Activated CD4-positive, alpha-beta T cell treated with anti-CD3 and anti-CD28 coated beads, Interleukin-2, amount 10 ng/mL, durations not matched to agents 24 days and 14 days (primary cell): Measurements from ENCODE around the gene FAM209A. TPM values are rescaled to one million over a fixed set of nuclear protein-coding genes. Genes with fewer than 3 reads are reported as not detected.
"Not testable (repeated sequence)": the region's sequence is repeated elsewhere in the genome, so short reads cannot be mapped to it uniquely, and the experiment has no call there.

Source experiments
- DNase-seq: peaks from one replicate; pipeline ENCODE4 v3.0.0; 2022
- H3K27ac Mint-ChIP-seq: one replicate; pipeline ENCODE4 v1.8.0; 2022; ENCODE audit warnings: mild to moderate bottlenecking, mixed read lengths
- H3K27me3 Mint-ChIP-seq: one replicate; pipeline ENCODE4 v1.8.0; 2022; ENCODE audit warnings: mixed read lengths
- H3K36me3 Mint-ChIP-seq: one replicate; pipeline ENCODE4 v1.8.0; 2022; ENCODE audit warnings: low read depth, mild to moderate bottlenecking, mixed read lengths
- H3K4me1 Mint-ChIP-seq: one replicate; pipeline ENCODE4 v1.8.0; 2021; ENCODE audit warnings: mixed read lengths
- H3K4me3 Mint-ChIP-seq: one replicate; pipeline ENCODE4 v1.8.0; 2022; ENCODE audit warnings: mild to moderate bottlenecking, moderate library complexity, mixed read lengths
- H3K9me3 Mint-ChIP-seq: one replicate; pipeline ENCODE4 v1.8.0; 2021; ENCODE audit warnings: mixed read lengths
- intact Hi-C: fragments of 100-400 bp; cut with micrococcal nuclease; formaldehyde crosslinking; loops from one replicate; pipeline ENCODE4 v1.15.1; 2023
- total RNA-seq: library from RNA; stranded (reverse); gene quantifications from 2 replicates; pipeline ENCODE4 v1.2.3, GENCODE V29; 2022

Gene FAM209A
- total RNA-seq, 1 donor from 2014 or later, result 1.2 TPM

DNA sequence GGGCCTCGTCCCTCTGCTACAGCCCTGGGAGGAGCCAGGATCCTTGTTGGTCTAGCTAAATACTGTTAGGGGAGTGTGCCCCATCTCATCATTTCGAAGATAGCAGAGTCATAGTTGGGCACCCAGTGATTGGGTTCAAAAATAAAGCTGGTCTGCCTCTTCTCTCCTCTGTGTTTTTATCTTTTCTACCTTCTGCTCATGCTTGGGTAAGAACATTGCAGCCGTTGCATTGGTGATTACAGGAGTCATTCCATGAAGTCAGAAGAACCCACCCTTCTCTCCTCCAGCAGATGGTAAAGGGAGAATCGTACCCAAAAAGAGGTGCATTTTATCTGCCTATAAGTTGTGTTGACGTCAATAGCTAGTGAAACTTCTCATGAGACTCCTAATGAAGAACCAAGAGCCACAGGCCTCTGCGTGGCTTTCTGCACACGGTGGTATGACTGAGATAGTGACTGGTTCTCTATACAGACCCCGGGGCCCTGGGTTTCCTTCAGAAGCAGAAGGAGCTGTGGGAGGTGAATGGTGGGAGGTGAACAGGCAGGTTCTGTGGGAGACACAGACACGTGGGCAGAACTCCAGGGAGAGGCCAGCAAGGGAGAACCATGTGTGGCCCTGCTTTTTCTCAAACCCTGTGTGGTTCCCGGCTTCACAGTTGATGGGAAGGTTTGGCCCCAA lies 5.7 kb upstream of the FAM209A start:
- H3K9me3 Mint-ChIP-seq, result peaks cover 18% of the 10 kb centered on the region
- no peaks in the 10 kb centered on the region for H3K27me3 Mint-ChIP-seq
- H3K36me3 Mint-ChIP-seq, result peaks cover 71% of the 10 kb centered on the region
- intact Hi-C loops, result no loop called here
- no peak for DNase-seq
- peaks cover 5% of the 10 kb centered on the region for H3K4me1 Mint-ChIP-seq
- H3K27ac Mint-ChIP-seq, result no peak overlapping the region
- H3K4me3 Mint-ChIP-seq, result no peak overlapping the region

DNA sequence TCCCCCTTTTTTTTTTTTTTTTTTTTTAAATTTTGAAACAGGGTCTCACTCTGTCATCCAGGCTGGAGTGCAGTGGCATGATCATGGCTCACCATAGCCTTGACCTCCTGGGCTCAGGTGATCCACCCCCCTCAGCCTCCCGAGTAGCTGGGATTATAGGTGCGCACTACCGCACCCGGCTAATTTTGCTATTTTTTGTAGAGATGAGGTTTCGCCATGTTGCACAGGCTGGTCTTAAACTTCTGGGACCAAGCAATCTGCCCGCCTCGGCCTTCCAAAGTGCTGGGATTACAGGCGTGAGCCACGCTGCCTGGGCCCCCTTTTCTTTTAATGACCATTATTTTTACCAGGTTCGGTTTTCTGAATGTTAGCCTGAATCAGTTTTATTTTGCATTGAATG lies 5.0 kb upstream of the FAM209A start:
- H3K4me1 Mint-ChIP-seq, result peaks cover 5% of the 10 kb centered on the region
- peaks cover 71% of the 10 kb centered on the region for H3K36me3 Mint-ChIP-seq

GRCh38 chr20:56520180-56520579 lies 4.4 kb upstream of the FAM209A start:
- Mint-ChIP-seq H3K36me3 (peaks cover 71% of the 10 kb centered on the region), H3K4me3 (no peak overlapping the region), H3K27me3 (no peaks in the 10 kb centered on the region), H3K27ac (no peak overlapping the region), H3K4me1 (peaks cover 5% of the 10 kb centered on the region), H3K9me3 (peaks cover 18% of the 10 kb centered on the region)
- intact Hi-C loops, result no loop called here
- no peak for DNase-seq

More for the DNA sequence above, 5.0 kb upstream of the FAM209A start:
- no peak for DNase-seq
- intact Hi-C loops, result no loop called here
- Mint-ChIP-seq H3K4me3 (no peak overlapping the region), H3K27ac (no peak overlapping the region), H3K9me3 (peaks cover 18% of the 10 kb centered on the region), H3K27me3 (no peaks in the 10 kb centered on the region)

GRCh38 chr20:56520746-56521354 lies 3.7 kb upstream of the FAM209A start:
- Mint-ChIP-seq H3K36me3 (peaks cover 65% of the 10 kb centered on the region), H3K9me3 (peaks cover 18% of the 10 kb centered on the region)
- H3K27me3 Mint-ChIP-seq, H3K27ac Mint-ChIP-seq, H3K4me1 Mint-ChIP-seq, DNase-seq, intact Hi-C loops, H3K4me3 Mint-ChIP-seq: not testable (repeated sequence)

DNA sequence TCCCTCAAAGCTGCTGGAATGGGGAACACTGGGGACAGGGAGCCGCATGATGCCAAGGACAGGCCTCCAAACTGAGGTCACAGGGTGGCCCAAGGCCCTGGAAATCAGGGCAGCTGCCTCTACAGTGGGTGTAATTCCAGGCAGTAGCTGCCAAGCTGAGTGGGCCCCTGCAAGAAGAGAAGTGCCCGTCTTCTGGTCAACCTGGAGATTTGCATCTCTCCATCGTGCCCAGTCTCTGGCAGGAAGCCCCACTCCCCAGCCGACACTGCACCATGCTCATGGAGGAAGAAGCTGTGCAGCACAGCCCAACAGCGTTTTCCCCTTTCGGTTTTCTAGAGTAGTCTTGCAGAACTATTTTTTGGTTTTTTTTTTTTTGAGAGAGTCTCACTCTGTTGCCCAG lies 2.2 kb upstream of the FAM209A start:
- peaks cover 18% of the 10 kb centered on the region for H3K9me3 Mint-ChIP-seq
- intact Hi-C loops, result no loop called here
- H3K27me3 Mint-ChIP-seq, result no peaks in the 10 kb centered on the region
- peaks cover 5% of the 10 kb centered on the region for H3K4me1 Mint-ChIP-seq
- H3K36me3 Mint-ChIP-seq, result peaks cover 55% of the 10 kb centered on the region
- no peak for DNase-seq
- H3K27ac Mint-ChIP-seq, result no peak overlapping the region
- H3K4me3 Mint-ChIP-seq, result no peak overlapping the region

DNA sequence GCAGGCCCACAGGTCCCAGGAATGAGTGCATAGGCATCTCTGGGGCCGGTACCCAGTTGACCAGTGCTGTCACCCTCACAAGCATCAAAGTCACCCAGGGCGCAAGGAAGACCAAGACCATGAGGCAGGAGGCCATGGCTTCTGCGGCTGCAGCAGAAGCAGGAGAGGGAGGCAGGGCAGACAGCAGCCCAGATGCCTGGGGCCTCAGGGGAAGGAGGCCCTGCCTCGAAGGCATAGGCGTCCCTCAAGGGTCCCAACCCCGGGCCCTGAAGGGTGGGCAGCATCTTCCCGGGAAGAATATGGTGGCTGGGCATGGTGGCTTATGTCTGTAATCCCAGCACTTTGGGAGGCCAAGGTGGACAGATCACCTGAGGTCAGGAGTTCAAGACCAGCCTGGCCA lies 3.0 kb downstream of the FAM209A start:
- Mint-ChIP-seq H3K9me3 (no peaks in the 10 kb centered on the region), H3K4me1 (peaks cover 5% of the 10 kb centered on the region), H3K4me3 (no peak overlapping the region), H3K27ac (no peak overlapping the region), H3K36me3 (peaks cover 3% of the 10 kb centered on the region), H3K27me3 (no peaks in the 10 kb centered on the region)
- DNase-seq, result no peak
- intact Hi-C loops, result no loop called here

DNA sequence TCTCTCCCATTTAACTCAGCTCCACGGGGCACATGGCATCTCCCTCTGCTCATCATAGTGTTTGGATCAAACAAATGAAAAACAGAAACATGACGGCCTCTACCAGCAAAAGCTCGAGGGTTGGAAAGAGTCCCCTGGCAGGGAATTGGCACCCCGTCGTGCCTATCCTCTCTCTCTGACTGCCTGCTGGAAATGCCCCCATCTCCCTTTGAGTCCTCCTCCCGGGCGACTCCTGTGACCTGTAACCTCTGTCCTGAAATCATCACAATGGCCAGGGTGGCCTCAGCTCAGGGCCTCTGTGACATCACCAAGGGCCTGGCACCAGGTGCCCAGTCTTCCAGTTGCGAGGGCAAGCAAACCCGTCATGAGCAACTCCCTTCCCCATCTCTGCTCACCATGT lies 8.4 kb downstream of the FAM209A start, which contains the start of gene FAM209B:
TSS of gene FAM209B (plus strand) at position 301 of the 400 bp plus-strand sequence. CDS start at position 397, 96 bp downstream.
- H3K9me3 Mint-ChIP-seq, DNase-seq, H3K4me1 Mint-ChIP-seq, H3K27ac Mint-ChIP-seq, H3K36me3 Mint-ChIP-seq, intact Hi-C loops, H3K27me3 Mint-ChIP-seq, H3K4me3 Mint-ChIP-seq: not testable (repeated sequence)

DNA sequence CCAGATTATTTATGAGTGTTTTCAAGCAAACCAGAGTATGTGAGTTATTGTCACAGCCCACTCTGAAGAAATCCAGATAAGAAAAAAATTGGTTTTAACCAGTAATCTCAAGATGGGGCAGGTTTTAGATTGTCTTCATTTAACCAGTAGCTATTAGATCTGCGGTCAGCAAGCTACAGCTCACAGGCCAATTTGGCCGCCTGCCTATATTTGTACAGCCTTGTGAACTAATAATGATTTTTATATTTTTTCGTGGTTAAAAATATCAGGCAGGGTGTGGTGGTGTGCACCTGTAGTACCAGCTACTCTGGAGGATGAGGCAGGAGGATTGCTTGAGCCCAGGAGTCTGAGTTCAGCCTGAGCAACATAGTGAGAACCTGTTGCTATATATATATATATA lies 13.5 kb downstream of the FAM209A start:
- Mint-ChIP-seq H3K36me3 (no peaks in the 10 kb centered on the region), H3K9me3 (no peaks in the 10 kb centered on the region), H3K4me1 (no peaks in the 10 kb centered on the region)

DNA sequence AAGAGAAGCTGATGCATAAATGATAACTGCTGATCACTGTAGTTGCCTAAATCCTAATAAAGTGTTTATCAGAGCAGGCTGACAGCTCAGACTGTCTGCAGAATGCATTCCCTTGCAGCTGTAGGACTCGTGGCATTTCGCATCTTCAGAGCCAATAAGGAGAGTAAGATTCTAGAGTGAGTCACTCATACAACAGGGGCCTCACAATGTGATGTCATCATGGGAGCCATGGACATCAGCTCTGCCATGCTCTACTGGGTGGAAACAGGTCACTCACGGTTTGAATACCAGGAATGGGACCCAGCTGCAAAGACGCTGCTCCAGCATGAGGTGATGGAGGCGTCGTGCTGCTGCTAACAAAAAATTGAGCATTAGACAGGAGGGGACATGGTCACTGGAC lies 15.9 kb downstream of the FAM209A start:
- no peak for DNase-seq
- Mint-ChIP-seq H3K27me3 (no peaks in the 10 kb centered on the region), H3K36me3 (no peaks in the 10 kb centered on the region), H3K4me3 (no peak overlapping the region), H3K27ac (no peak overlapping the region), H3K9me3 (no peaks in the 10 kb centered on the region), H3K4me1 (no peaks in the 10 kb centered on the region)
- intact Hi-C loops, result no loop called here

More for the DNA sequence above, 13.5 kb downstream of the FAM209A start:
- no peaks in the 10 kb centered on the region for H3K27me3 Mint-ChIP-seq
- no peak for DNase-seq
- no peak overlapping the region for H3K4me3 Mint-ChIP-seq
- intact Hi-C loops, result no loop called here
- no peak overlapping the region for H3K27ac Mint-ChIP-seq

DNA sequence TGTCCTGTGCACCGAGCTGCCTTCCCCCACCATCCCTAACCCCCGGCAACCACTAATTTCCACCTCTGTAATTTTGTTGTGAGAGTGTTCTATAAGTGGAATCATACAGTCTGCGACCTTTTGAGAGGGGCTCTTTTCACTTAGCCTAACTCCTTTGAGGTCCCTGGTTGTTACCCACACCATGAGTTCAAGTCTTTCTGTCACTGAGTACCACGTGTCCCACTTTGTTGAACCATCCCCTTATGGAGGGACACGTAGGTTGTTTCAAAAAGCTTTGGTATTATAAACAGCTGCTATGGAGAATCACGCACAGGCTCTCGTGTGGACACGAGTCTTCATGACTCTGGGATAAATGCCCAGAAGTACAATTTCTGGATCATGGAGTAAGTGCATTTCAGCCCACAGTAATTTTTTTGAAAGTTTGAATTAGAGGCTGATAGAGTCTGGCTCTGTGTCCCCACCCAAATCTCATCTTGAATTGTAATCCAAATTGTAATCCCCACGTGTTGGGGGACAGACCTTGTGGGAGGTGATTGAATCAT lies 18.0 kb downstream of the FAM209A start:
- H3K4me3 Mint-ChIP-seq, result no peak overlapping the region
- no peaks in the 10 kb centered on the region for H3K27me3 Mint-ChIP-seq
- H3K27ac Mint-ChIP-seq, result no peak overlapping the region
- intact Hi-C loops, result no loop called here
- H3K36me3 Mint-ChIP-seq, result no peaks in the 10 kb centered on the region
- no peaks in the 10 kb centered on the region for H3K9me3 Mint-ChIP-seq
- H3K4me1 Mint-ChIP-seq, result no peaks in the 10 kb centered on the region
- no peak for DNase-seq

DNA sequence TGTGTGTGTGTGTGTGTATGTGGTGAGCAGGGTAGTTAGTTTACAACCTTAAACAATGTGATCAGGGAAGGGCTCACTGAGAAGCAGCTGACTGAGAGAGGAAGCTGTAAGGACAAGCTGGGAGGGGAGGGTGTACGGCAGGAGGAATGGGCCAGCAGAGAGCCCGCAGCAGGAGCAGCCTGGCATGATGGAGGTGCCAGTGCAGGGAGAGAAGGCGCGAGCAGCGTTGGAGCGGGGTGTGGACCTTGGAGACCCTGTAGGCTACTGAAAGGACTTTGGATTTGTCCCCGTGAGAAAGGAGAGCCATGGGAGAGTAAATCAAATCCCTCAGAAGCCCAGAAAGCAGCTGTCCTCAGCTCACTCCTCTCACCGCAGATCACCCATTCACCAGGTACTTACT lies 27.0 kb downstream of the FAM209A start:
- no peaks in the 10 kb centered on the region for H3K36me3 Mint-ChIP-seq
- no peak overlapping the region for H3K27ac Mint-ChIP-seq
- no peak overlapping the region for H3K4me3 Mint-ChIP-seq
- H3K27me3 Mint-ChIP-seq, result no peaks in the 10 kb centered on the region
- H3K9me3 Mint-ChIP-seq, result no peaks in the 10 kb centered on the region
- intact Hi-C loops, result loop anchor here (2.0 kb wide), 1 partner anchor 497 kb away; no protein-coding TSS in a partner anchor
- peaks cover 8% of the 10 kb centered on the region for H3K4me1 Mint-ChIP-seq
- no peak for DNase-seq

DNA sequence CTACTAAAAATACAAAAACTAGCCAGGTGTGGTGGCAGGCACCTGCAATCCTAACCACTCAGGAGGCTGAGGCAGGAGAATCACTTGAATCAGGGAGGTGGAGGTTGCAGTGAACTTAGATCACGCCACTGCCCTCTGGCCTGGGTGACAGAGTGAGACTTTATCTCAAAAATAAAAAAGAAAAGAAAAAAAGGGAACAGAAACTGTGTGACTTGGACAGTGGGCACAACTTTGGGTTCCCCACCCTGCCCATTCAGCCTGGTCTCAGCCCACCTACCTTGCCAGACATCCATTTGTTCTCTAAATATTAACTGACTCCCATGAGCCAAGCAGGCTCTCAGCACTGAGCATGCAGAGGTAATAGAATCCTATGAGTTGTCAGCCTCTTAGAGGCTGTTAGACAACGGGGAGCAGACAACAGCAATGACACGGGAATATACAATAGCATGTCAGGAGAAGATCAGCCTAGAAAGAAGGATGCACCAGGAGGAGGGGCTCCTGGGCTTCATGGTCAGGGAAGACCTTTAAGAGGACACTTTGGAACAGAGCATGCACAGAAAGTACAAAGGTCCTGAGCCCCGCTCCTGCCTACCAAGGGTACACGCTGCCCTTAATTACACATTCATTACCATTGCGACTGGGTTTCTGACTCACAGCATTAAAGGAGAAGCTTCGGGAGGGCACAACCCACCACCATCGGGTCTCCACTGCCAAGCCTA lies 28.5 kb downstream of the FAM209A start:
- Mint-ChIP-seq H3K27me3 (peaks cover 2% of the 10 kb centered on the region), H3K9me3 (no peaks in the 10 kb centered on the region), H3K4me1 (peaks cover 8% of the 10 kb centered on the region), H3K27ac (no peak overlapping the region), H3K36me3 (no peaks in the 10 kb centered on the region), H3K4me3 (no peak overlapping the region)
- no peak for DNase-seq
- intact Hi-C loops, result no loop called here

GRCh38 chr20:56554869-56555268 lies 30.3 kb downstream of the FAM209A start:
- Mint-ChIP-seq H3K4me1 (peaks cover 8% of the 10 kb centered on the region), H3K27ac (peak overlapping the region; percentile 45), H3K36me3 (no peaks in the 10 kb centered on the region), H3K27me3 (peaks cover 3% of the 10 kb centered on the region), H3K4me3 (no peak overlapping the region), H3K9me3 (no peaks in the 10 kb centered on the region)
- DNase-seq, result peak; percentile 57
- intact Hi-C loops, result no loop called here

GRCh38 chr20:56558968-56559367 lies 34.4 kb downstream of the FAM209A start:
- no peak for DNase-seq
- no peaks in the 10 kb centered on the region for H3K9me3 Mint-ChIP-seq
- no peaks in the 10 kb centered on the region for H3K36me3 Mint-ChIP-seq
- H3K4me1 Mint-ChIP-seq, result peaks cover 8% of the 10 kb centered on the region
- H3K27me3 Mint-ChIP-seq, result peaks cover 5% of the 10 kb centered on the region
- H3K27ac Mint-ChIP-seq, result no peak overlapping the region
- intact Hi-C loops, result no loop called here
- no peak overlapping the region for H3K4me3 Mint-ChIP-seq
